PC-3 (cell line): ENCODE measurements around the gene PREX1.

ENCODE experiments used
- EZH2 ChIP-seq: fragments of 300-600 bp; sonication (generic); IDR thresholded peaks from one replicate; pipeline ENCODE4 v1.6.1; 2017; ENCODE audit warnings: antibody characterized with exemption, mild to moderate bottlenecking, low read length; ENCODE audit not compliant: unreplicated experiment
- EZH2phosphoT487 ChIP-seq: fragments of 300-600 bp; sonication (generic); IDR thresholded peaks from 2 replicates; pipeline ENCODE4 v1.6.1; 2018; ENCODE audit warnings: mild to moderate bottlenecking, antibody characterized with exemption, low read length, borderline replicate concordance
- TF ChIP-seq, protein P1 (sequence below): fragments of 300-600 bp; sonication (generic); conservative IDR thresholded peaks from 2 replicates; pipeline ENCODE4 v1.5.1; 2017; ENCODE audit warnings: antibody characterized with exemption, low read depth, mild to moderate bottlenecking, low read length

DNA sequence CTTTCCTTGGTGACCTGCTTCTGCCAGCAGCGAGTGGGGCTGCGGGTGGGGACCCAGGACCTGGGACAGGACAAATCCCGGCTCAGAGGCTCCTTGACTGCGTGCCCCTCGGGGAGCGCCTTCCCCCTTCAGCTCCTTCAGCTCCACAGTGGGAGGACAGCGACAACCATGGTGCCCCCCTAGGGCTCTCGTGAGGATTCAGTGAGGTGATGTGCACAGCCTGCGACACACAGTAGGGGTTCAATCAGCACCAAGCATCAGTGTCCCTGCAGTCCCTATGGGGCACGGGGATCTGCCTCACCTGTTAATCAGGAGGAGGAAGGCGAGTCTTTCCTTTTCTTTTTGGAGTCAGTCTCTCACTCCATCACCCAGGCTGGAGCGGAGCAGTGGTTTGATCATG is 209.2 kb downstream of the PREX1 start:
- TF ChIP-seq, protein P1, sequence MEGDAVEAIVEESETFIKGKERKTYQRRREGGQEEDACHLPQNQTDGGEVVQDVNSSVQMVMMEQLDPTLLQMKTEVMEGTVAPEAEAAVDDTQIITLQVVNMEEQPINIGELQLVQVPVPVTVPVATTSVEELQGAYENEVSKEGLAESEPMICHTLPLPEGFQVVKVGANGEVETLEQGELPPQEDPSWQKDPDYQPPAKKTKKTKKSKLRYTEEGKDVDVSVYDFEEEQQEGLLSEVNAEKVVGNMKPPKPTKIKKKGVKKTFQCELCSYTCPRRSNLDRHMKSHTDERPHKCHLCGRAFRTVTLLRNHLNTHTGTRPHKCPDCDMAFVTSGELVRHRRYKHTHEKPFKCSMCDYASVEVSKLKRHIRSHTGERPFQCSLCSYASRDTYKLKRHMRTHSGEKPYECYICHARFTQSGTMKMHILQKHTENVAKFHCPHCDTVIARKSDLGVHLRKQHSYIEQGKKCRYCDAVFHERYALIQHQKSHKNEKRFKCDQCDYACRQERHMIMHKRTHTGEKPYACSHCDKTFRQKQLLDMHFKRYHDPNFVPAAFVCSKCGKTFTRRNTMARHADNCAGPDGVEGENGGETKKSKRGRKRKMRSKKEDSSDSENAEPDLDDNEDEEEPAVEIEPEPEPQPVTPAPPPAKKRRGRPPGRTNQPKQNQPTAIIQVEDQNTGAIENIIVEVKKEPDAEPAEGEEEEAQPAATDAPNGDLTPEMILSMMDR, result no peak
- TF ChIP-seq EZH2 (no peak), EZH2phosphoT487 (no peak)
